ENCODE measurements around the gene MRPS2. TPM values are rescaled to one million over a fixed set of nuclear protein-coding genes. Genes with fewer than 3 reads are reported as not detected.

The MRPS2 gene
- total RNA-seq, 6 experiments from 2014 or later: 24.7 to 56.8 (median 30.5) TPM

GRCh38 chr9:135488013-135488330, 12.5 kb upstream of the MRPS2 start:
- Histone ChIP-seq H3K4me1 (peaks cover 0 to 30% (median 10%) of the 10 kb centered on the region in 4 donors), H3K36me3 (peaks cover 0 to 24% (median 5%) of the 10 kb centered on the region in 4 donors), H3K4me3 (no peak overlapping the region), H3K9me3 (no peaks in the 10 kb centered on the region), H3K27ac (no peak overlapping the region), H3K27me3 (no peaks in the 10 kb centered on the region)
- TF ChIP-seq POLR2A (IDR thresholded peaks at IDR 0.05): no peak
- TF ChIP-seq CTCF (IDR thresholded peaks at IDR 0.05): no peak
- intact Hi-C loops (cut with DNase I): no loop called here
- no peak for ATAC-seq
- 94% methylated on average over 15 of the region's 18 CpGs for WGBS (ENCODE audit: insufficient coverage, low coverage, low lambda C conversion rate, missing lambda C conversion rate)
- DNase-seq: peak in 1 of 3 donors; percentile 45

GRCh38 chr9:135488527-135488926, 12.0 kb upstream of the MRPS2 start:
- H3K36me3 ChIP-seq: peaks cover 0 to 24% (median 5%) of the 10 kb centered on the region in 4 donors
- intact Hi-C loops (cut with DNase I): no loop called here
- H3K27ac ChIP-seq: peak overlapping the region in 2 of 3 donors; percentile 91 to 97
- peak in 1 of 3 donors; percentile 40 for DNase-seq
- no peaks in the 10 kb centered on the region for H3K9me3 ChIP-seq
- 83% methylated on average over 1 of the region's 17 CpGs for WGBS (ENCODE audit: insufficient coverage, low coverage, low lambda C conversion rate, missing lambda C conversion rate)
- H3K4me1 ChIP-seq: peaks cover 0 to 31% (median 10%) of the 10 kb centered on the region in 4 donors
- ATAC-seq: no peak
- TF ChIP-seq CTCF (IDR thresholded peaks at IDR 0.05): no peak
- no peak for TF ChIP-seq POLR2A (IDR thresholded peaks at IDR 0.05)
- H3K27me3 ChIP-seq: no peaks in the 10 kb centered on the region
- no peak overlapping the region for H3K4me3 ChIP-seq

- TF ChIP-seq CTCF (IDR thresholded peaks at IDR 0.05) (no peak), POLR2A (IDR thresholded peaks at IDR 0.05) (no peak)
- peaks cover 0 to 31% (median 10%) of the 10 kb centered on the region in 4 donors for H3K4me1 ChIP-seq
- no peaks in the 10 kb centered on the region for H3K9me3 ChIP-seq
- peak overlapping the region in 2 of 3 donors; percentile 91 to 97 for H3K27ac ChIP-seq
- ATAC-seq (peak; percentile 45 to 51 (median 46)), DNase-seq (peak in 2 of 3 donors; percentile 75 to 78)
- H3K27me3 ChIP-seq: no peaks in the 10 kb centered on the region
- H3K4me3 ChIP-seq: peak overlapping the region in 1 of 3 donors; percentile 18
- intact Hi-C loops (cut with DNase I): no loop called here
- H3K36me3 ChIP-seq: peaks cover 0 to 18% (median 3%) of the 10 kb centered on the region in 4 donors
- WGBS (ENCODE audit: insufficient coverage, low coverage, low lambda C conversion rate, missing lambda C conversion rate): 56% methylated on average over 11 of the region's 18 CpGs
Observed at GRCh38 chr9:135489188-135489906, 11.1 kb upstream of the MRPS2 start.

DNA sequence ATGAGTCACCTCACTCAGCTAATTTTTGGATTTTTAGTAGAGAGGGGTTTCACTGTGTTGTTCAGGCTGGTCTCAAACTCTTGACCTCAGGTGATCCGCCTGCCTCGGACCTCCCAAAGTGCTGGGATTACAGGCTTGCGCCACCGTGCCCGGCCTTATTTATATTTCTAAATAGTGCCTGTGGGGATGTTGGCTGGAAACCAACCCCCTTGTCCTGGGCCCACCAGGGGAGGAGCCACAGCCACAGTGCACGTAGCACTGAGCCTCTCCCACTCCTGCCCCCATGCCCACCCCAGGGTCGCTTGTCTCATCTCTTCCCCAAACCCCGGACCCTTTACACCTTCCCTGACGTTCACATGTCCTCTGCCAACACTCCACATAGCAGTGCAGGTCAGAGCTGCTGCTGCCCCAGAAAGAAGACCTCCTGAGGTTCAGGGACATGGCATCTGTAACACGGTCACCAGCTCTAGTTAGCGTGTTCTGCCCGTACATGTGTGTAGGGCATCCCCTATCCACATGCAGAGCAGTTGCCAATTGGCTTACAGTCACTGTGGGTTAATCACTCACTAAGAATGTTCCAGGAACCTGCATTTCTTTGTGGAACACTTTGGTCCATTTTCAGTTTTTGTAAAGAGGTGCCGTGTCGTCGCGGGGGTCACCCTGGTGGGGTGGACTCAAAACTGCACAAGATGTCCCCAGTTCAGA, 10.2 kb upstream of the MRPS2 start:
- intact Hi-C loops (cut with DNase I): no loop called here
- H3K9me3 ChIP-seq: no peaks in the 10 kb centered on the region
- ATAC-seq (peak; percentile 73 to 78 (median 76)), DNase-seq (peak in 2 of 3 donors; percentile 55 to 73)
- peaks cover 0 to 13% (median 3%) of the 10 kb centered on the region in 4 donors for H3K36me3 ChIP-seq
- H3K4me1 ChIP-seq: peaks cover 0 to 31% (median 10%) of the 10 kb centered on the region in 4 donors
- TF ChIP-seq CTCF (IDR thresholded peaks at IDR 0.05): no peak
- TF ChIP-seq POLR2A (IDR thresholded peaks at IDR 0.05): no peak
- 36% methylated on average over 12 of the region's 16 CpGs for WGBS (ENCODE audit: insufficient coverage, low coverage, low lambda C conversion rate, missing lambda C conversion rate)
- H3K27me3 ChIP-seq: no peaks in the 10 kb centered on the region
- H3K27ac ChIP-seq: peak overlapping the region; percentile 65 to 97 (median 91)
- peak overlapping the region; percentile 33 to 67 (median 63) for H3K4me3 ChIP-seq
